IPS-18a (cell line): ENCODE results near the gene ARL4C.

Experiments used
- H3K27ac ChIP-seq: one replicate; pipeline ENCODE4 v1.5.1; 2013; ENCODE audit warnings: low read length
- H3K27me3 ChIP-seq: one replicate; pipeline ENCODE4 v1.6.1; 2013; ENCODE audit warnings: mild to moderate bottlenecking, low read length; ENCODE audit not compliant: control insufficient read depth, insufficient read depth
- H3K36me3 ChIP-seq: one replicate; pipeline ENCODE4 v1.6.1; 2013; ENCODE audit warnings: low read depth, low read length; ENCODE audit not compliant: control insufficient read depth
- H3K4me1 ChIP-seq: one replicate; pipeline ENCODE4 v1.6.1; 2013; ENCODE audit warnings: low read depth, low read length; ENCODE audit not compliant: control insufficient read depth
- H3K4me3 ChIP-seq: one replicate; pipeline ENCODE4 v1.5.1; 2013; ENCODE audit warnings: low read length
- H3K9ac ChIP-seq: one replicate; pipeline ENCODE4 v1.6.1; 2013; ENCODE audit warnings: mild to moderate bottlenecking, low read length, moderate library complexity
- H3K9me3 ChIP-seq: one replicate; pipeline ENCODE4 v1.6.1; 2013; ENCODE audit warnings: low read depth, low read length; ENCODE audit not compliant: control insufficient read depth

Gene ARL4C

DNA sequence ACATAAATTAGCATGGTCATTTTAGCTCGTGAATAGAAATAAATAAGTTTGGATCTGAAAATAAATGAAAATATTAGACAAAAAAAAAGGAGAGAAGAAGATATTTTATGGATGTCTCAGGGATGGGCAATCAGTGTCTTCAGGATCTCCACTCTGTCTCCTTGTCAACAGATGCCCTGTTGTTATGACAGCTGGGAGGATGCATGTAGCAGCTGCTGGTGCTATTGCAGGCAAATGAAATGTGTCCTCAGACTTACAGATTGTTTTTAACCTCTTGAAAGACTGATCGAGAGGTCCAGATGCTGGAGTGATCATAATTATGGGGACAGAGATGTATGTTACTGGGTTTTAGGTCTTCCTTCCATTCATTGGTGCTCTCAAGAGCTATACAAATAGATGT, 24.7 kb upstream of the ARL4C start:
- Histone ChIP-seq H3K9ac (no peak overlapping the region), H3K27ac (no peak overlapping the region), H3K27me3 (no peaks in the 10 kb centered on the region), H3K36me3 (no peaks in the 10 kb centered on the region), H3K9me3 (no peaks in the 10 kb centered on the region), H3K4me3 (no peak overlapping the region), H3K4me1 (no peaks in the 10 kb centered on the region)

DNA sequence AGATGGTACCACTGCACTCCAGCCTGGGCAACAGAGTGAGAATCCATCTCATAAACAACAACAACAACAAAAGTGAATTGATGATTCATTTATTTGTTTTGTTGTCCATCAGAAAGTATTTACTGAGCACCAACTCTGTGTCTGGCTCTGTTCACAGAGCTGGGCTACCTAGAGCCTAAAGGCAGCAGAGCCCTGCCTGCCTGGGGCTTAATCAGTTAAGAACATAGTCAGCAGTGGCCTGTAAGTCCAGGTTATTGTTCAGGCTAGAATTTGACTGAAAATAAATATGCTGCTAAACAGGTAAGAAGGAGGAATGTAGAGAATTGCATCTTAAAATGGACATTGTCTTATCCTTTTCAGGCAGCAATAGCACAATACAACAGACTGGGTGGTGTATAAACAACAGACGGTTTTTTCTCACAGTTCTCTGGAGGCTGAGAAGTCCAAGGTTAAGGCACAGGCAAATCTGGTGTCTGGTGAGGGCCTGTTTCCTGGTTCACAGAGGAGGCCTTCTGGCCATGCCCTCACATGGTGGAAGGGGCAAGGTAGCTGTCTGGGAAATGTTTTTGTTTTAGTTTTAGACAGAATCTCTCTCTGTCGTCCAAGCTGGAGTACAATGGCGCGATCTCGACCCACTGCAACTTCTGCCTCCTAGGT, 22.2 kb upstream of the ARL4C start:
- no peaks in the 10 kb centered on the region for H3K4me1 ChIP-seq
- H3K27me3 ChIP-seq, result no peaks in the 10 kb centered on the region
- H3K9ac ChIP-seq, result no peak overlapping the region
- H3K36me3 ChIP-seq, result no peaks in the 10 kb centered on the region
- no peak overlapping the region for H3K4me3 ChIP-seq
- H3K27ac ChIP-seq, result no peak overlapping the region
- no peaks in the 10 kb centered on the region for H3K9me3 ChIP-seq

DNA sequence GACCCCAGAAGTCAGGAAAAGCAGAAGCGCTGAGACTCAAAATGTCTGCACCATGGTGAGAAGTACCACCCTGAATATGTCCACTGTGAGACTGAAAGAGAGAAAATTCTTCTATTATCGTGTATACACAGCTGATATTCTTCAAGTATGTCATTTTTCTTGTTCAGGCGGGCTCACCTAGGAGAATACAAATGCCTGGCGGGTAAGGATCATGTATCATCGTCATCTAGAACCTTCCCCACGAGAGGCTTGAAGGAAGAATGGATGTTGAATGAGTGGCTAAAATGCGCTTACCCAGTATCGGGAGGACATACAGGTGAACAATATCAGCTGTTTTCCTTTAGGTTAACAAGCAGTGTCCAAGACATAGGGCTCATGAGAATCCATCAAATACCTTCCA, 21.1 kb upstream of the ARL4C start:
- Histone ChIP-seq H3K27me3 (no peaks in the 10 kb centered on the region), H3K27ac (no peak overlapping the region), H3K9ac (no peak overlapping the region), H3K4me3 (no peak overlapping the region), H3K9me3 (no peaks in the 10 kb centered on the region), H3K36me3 (no peaks in the 10 kb centered on the region), H3K4me1 (no peaks in the 10 kb centered on the region)

DNA sequence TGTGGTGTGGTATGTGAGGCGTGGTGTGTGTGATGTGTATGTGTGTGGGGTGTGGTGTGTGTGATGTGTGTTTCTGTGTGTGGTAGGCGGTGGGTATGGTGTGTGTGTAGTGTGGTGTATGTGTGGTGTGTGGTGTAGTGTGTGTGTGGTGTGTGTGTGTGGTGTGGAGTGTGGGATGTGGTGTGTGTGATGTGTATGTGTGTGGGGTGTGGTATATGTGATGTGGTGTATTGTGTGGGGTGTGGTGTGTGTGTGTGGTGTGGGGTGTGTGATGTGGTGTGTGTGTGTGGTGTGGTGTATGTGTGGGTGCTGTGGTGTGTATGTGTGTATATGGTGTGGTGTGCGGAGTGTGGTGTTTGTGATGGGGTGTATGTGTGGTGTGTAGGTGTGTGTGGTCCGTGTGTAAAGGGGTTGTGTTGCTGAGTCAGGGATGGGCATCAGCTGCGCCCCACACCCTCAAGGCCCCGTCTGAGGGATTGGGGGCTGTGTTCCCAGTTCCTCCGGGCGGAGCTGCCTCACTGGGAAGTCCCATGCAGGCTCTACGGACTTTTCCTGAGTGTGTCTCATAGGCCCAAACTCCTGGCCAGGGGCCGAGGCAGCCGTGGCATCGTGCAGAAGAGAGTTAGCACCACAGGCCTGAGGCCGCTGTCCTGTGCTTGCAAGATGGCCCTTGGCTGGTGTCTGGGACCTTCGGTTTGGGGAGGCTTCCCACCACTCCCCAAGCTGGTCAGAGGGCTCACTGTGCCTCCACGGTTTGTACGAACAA, 18.2 kb upstream of the ARL4C start:
- Histone ChIP-seq H3K9ac (no peak overlapping the region), H3K4me3 (no peak overlapping the region), H3K4me1 (no peaks in the 10 kb centered on the region), H3K27ac (no peak overlapping the region), H3K36me3 (no peaks in the 10 kb centered on the region), H3K27me3 (no peaks in the 10 kb centered on the region), H3K9me3 (no peaks in the 10 kb centered on the region)

DNA sequence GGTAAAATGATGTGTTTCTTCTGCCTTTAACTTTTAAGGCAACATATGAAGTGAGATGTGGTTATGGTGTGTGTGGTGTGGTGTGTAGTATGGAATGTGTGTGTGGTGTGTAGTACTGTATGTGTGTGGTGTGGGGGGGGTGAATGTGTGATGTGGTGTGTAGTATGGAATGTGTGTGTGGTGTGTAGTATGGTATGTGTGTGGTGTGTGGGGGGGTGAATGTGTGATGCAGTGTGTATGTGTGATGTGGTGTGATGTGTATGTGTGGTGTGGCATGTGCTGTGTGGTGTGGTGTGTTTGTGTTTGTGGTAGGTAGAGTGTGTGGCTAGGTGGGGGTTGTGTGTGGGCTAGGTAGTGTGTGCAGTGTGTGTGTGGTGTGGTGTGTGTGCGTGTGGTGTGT, 17.2 kb upstream of the ARL4C start:
- Histone ChIP-seq H3K4me1 (no peaks in the 10 kb centered on the region), H3K27me3 (no peaks in the 10 kb centered on the region), H3K36me3 (no peaks in the 10 kb centered on the region), H3K4me3 (no peak overlapping the region), H3K9me3 (no peaks in the 10 kb centered on the region), H3K9ac (no peak overlapping the region), H3K27ac (no peak overlapping the region)

DNA sequence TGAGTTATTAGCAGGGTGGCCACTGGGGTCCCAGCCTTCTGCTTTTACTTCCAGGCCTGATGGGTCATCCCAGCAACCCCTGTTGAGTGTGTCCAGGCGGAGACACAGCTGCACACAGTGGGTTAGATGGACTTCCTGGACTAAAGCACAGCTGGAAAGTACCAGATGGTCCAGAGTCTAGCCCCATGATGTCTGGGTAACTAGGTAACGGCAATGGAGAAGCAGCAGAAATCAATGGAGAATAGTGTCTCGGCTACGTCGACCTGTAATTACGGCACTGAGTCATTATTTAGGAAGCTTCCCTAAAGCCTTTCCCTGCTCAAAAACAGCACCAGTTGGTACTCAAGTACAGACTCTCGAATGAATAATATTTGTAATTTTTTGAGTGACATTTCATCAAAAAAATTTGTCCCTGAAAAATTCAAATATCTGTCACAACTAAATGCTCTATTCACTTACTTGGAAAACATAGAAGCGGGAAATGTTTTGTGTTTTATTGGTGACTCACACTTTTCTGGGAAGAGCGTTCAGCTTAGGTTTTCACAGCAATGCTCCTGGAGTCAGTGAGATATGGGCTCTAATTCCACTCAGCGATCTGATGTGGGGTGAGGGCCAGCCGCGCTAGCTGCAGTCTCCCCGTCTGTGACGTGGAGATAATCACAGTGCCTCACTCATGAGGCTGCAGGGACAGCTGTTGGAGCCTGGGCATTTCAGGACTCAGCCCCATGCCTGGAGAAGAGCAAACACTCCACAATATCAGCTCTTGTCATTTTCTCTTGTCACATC, 16.2 kb upstream of the ARL4C start:
- Histone ChIP-seq H3K27me3 (no peaks in the 10 kb centered on the region), H3K4me3 (no peak overlapping the region), H3K9ac (no peak overlapping the region), H3K27ac (no peak overlapping the region), H3K9me3 (no peaks in the 10 kb centered on the region), H3K4me1 (no peaks in the 10 kb centered on the region), H3K36me3 (no peaks in the 10 kb centered on the region)

DNA sequence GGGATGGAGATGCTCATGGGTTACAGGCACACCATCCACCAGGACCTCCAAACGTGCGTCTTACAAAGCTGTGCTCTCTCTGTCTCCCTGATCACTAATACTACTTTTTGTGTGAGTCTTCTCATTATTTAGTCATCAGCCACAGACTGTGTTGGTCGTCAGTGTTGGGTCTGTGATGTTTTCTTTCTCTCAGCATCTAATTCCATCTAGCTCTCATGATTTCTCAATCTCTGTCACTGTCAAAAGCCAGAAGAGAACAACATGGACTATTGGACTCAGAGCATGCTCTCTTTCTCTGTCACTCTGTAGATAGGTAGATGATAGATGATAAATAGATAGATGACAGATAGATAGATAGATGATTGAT, 6.0 kb upstream of the ARL4C start:
- Histone ChIP-seq H3K36me3 (no peaks in the 10 kb centered on the region), H3K9ac (no peak overlapping the region), H3K4me3 (no peak overlapping the region), H3K27ac (no peak overlapping the region), H3K9me3 (no peaks in the 10 kb centered on the region), H3K27me3 (peaks cover 12% of the 10 kb centered on the region), H3K4me1 (peaks cover 17% of the 10 kb centered on the region)

DNA sequence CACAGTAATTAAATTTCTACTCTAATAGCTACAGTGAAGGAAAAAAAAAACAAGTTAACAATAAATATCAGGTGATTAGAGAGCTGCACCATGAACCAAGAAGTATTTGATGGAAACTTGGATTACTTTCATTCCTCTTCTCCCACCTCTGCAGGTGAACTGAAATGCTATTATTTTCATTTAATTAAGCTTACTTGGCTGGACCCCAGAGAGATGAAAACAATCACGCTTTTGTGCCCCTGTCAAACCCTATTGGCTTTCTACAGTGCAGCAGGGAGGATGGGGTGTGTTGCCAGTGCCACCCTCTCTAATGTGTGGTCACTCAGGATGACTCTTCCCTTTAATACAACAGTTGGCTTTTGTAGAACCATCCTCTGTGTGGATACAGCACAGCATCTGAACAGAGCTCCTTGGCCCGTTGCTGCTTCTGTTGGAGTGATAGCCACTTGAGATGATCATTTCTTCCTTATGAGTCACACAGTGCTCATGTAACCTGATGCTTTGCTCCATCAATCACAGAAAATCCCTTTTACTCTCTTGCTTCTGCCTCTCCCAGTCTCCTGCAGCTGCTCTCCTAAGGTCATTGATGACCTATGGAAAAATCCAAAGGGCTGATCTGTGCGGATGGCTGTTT, 5.5 kb upstream of the ARL4C start:
- Histone ChIP-seq H3K4me3 (no peak overlapping the region), H3K4me1 (peaks cover 17% of the 10 kb centered on the region), H3K9ac (no peak overlapping the region), H3K36me3 (no peaks in the 10 kb centered on the region), H3K27ac (no peak overlapping the region), H3K9me3 (no peaks in the 10 kb centered on the region), H3K27me3 (peaks cover 16% of the 10 kb centered on the region)

DNA sequence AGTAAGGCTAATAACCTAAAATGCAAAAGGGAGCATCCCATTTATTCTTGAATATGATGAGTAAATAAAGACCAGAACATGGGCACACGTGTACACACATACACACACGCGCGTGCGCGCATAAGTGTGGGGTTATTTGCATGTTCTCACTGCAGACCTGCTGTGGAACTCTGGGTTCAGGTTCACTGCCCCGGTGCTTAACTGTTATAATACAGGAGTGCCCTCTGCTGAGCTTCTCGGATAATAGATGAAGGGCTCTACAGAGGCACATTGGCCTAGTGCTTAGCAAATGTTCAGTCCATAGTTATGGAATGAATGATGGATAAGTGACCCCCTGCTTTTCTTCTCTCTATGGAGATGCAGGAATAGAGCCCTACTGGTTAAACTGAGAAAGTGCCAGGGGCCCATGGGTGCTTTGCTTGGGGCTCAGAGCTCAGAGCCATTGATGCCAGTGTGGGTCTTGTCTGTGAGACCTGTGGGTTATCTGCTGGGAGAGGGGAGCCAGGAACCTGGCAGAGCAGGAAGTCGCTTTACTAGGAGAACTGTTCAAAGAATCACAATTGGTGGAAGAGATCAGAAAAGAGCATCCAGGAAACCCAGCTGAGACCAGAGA, 3.6 kb upstream of the ARL4C start:
- H3K27me3 ChIP-seq, result peaks cover 23% of the 10 kb centered on the region
- H3K27ac ChIP-seq, result no peak overlapping the region

DNA sequence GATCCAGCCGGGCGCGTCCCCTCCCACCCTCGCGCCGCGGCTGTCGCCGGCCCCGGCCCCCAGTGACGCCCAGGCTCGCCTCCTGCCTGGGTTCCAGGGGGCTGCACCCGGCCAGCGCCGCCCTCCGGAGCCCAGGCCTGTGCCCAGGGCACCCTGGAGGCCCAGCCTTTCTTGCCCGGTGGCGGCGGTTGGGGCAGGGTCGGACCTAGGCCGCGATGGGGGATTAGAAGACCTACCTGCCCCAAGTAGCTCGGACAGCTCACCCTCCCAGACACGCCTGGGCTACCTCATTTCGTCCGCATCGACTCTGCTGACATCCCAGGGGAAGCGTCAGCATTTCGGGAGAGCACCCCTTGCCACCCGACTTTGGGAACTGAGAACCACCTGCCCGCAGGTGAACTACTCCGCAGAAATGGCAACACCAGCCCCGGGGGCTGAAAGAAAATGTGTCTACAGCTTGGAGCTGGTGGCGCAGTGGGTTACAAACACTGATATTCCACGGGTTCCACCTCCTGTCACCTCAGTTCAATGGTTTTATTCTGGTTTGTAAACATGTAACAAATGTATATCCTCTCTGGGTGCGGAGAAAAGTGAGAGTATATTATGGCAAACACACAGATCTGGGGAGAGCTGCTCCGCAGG, 834 bp upstream of the ARL4C start:
- Histone ChIP-seq H3K4me1 (peaks cover 18% of the 10 kb centered on the region), H3K9ac (peak overlapping the region; percentile 65), H3K9me3 (no peaks in the 10 kb centered on the region), H3K4me3 (peak overlapping the region; percentile 58), H3K27me3 (peaks cover 23% of the 10 kb centered on the region), H3K36me3 (no peaks in the 10 kb centered on the region), H3K27ac (no peak overlapping the region)

More for the DNA sequence above, 3.6 kb upstream of the ARL4C start:
- Histone ChIP-seq H3K9me3 (no peaks in the 10 kb centered on the region), H3K9ac (no peak overlapping the region), H3K4me3 (no peak overlapping the region), H3K4me1 (peaks cover 17% of the 10 kb centered on the region), H3K36me3 (no peaks in the 10 kb centered on the region)
